T-helper 1 cell treated with Interleukin-12 subunit alpha and Interleukin-12 subunit beta and Interleukin-4 antibody, amounts not matched to agents 30 ng/mL and 1 ng/mL, for 36 hours (primary cell): ENCODE measurements around the gene CRIM1. TPM values are rescaled to one million over a fixed set of nuclear protein-coding genes. Genes with fewer than 3 reads are reported as not detected.
"Not testable (repeated sequence)": the region's sequence is repeated elsewhere in the genome, so short reads cannot be mapped to it uniquely, and the experiment has no call there.

Experiments
- intact Hi-C: fragments of 100-400 bp; cut with micrococcal nuclease; formaldehyde crosslinking; loops from one replicate; pipeline ENCODE4 v1.15.1; 2024
- total RNA-seq: library from RNA; stranded (reverse); gene quantifications from 2 replicates; pipeline ENCODE4 v1.2.3, GENCODE V29; 2022

Gene CRIM1
- total RNA-seq = 8.6 and 11.4 TPM in 2 replicates

GRCh38 chr2:36355151-36355889, at the start of gene CRIM1:
Gene CRIM1 (plus strand): TSS chr2:36355778. CDS start chr2:36356293, 515 bp downstream.
- intact Hi-C loops = loop anchor here (5.0 kb wide), 2 partner anchors 107 to 473 kb away; no protein-coding TSS in a partner anchor

- intact Hi-C loops = no loop called here
Observed at GRCh38 chr2:36307441-36307840, 48.1 kb upstream of the CRIM1 start.

- intact Hi-C loops = not testable (repeated sequence)
Observed at GRCh38 chr2:36310444-36310843, 45.1 kb upstream of the CRIM1 start.

- intact Hi-C loops = no loop called here
Observed at GRCh38 chr2:36318547-36318946, 37.0 kb upstream of the CRIM1 start.

GRCh38 chr2:36322108-36322507, 33.5 kb upstream of the CRIM1 start:
- intact Hi-C loops = no loop called here

GRCh38 chr2:36326286-36326685, 29.3 kb upstream of the CRIM1 start:
- intact Hi-C loops = no loop called here

- intact Hi-C loops = no loop called here
Observed at GRCh38 chr2:36329251-36329650, 26.3 kb upstream of the CRIM1 start.

- intact Hi-C loops = loop anchor here (5.0 kb wide), 3 partner anchors 183 to 458 kb away; no protein-coding TSS in a partner anchor
Observed at GRCh38 chr2:36329746-36330472, 25.7 kb upstream of the CRIM1 start.

- intact Hi-C loops = loop anchor here (5.0 kb wide), 3 partner anchors 183 to 458 kb away; no protein-coding TSS in a partner anchor
Observed at GRCh38 chr2:36330473-36331395, 24.8 kb upstream of the CRIM1 start.

GRCh38 chr2:36333350-36334012, 22.1 kb upstream of the CRIM1 start:
- intact Hi-C loops = loop anchor here (5.0 kb wide), 3 partner anchors 186 to 461 kb away; no protein-coding TSS in a partner anchor

- intact Hi-C loops = loop anchor here (5.0 kb wide), 1 partner anchor 88 kb away; no protein-coding TSS in a partner anchor
Observed at GRCh38 chr2:36335597-36335996, 20.0 kb upstream of the CRIM1 start.

GRCh38 chr2:36336321-36336720, 19.3 kb upstream of the CRIM1 start:
- intact Hi-C loops = loop anchor here (5.0 kb wide), 1 partner anchor 89 kb away; no protein-coding TSS in a partner anchor

- intact Hi-C loops = loop anchor here (5.0 kb wide), 1 partner anchor 90 kb away; no protein-coding TSS in a partner anchor
Observed at GRCh38 chr2:36337354-36337753, 18.2 kb upstream of the CRIM1 start.

- intact Hi-C loops = loop anchor here (5.0 kb wide), 1 partner anchor 91 kb away; no protein-coding TSS in a partner anchor
Observed at GRCh38 chr2:36338124-36338826, 17.3 kb upstream of the CRIM1 start.

- intact Hi-C loops = loop anchor here (5.0 kb wide), 1 partner anchor 91 kb away; no protein-coding TSS in a partner anchor
Observed at GRCh38 chr2:36338827-36339145, 16.8 kb upstream of the CRIM1 start.

GRCh38 chr2:36339607-36340218, 15.9 kb upstream of the CRIM1 start:
- intact Hi-C loops = loop anchor here (5.0 kb wide), 1 partner anchor 92 kb away; no protein-coding TSS in a partner anchor

GRCh38 chr2:36343606-36344005, 12.0 kb upstream of the CRIM1 start:
- intact Hi-C loops = no loop called here

GRCh38 chr2:36348721-36349120, 6.9 kb upstream of the CRIM1 start:
- intact Hi-C loops = no loop called here

GRCh38 chr2:36351291-36351690, 4.3 kb upstream of the CRIM1 start:
- intact Hi-C loops = loop anchor here (5.0 kb wide), 1 partner anchor 204 kb away; no protein-coding TSS in a partner anchor
